GM19023 (cell line): ENCODE measurements around the gene VTI1B.
"Not testable (repeated sequence)": the region's sequence is repeated elsewhere in the genome, so short reads cannot be mapped to it uniquely, and the experiment has no call there.

Experiments used
- ATAC-seq: cut with Tn5 transposase; IDR thresholded peaks from one replicate; pipeline ENCODE4 v1.9.1; 2021; ENCODE audit warnings: mild to moderate bottlenecking, moderate library complexity; ENCODE audit not compliant: unreplicated experiment

VTI1B gene, protein sequence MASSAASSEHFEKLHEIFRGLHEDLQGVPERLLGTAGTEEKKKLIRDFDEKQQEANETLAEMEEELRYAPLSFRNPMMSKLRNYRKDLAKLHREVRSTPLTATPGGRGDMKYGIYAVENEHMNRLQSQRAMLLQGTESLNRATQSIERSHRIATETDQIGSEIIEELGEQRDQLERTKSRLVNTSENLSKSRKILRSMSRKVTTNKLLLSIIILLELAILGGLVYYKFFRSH

DNA sequence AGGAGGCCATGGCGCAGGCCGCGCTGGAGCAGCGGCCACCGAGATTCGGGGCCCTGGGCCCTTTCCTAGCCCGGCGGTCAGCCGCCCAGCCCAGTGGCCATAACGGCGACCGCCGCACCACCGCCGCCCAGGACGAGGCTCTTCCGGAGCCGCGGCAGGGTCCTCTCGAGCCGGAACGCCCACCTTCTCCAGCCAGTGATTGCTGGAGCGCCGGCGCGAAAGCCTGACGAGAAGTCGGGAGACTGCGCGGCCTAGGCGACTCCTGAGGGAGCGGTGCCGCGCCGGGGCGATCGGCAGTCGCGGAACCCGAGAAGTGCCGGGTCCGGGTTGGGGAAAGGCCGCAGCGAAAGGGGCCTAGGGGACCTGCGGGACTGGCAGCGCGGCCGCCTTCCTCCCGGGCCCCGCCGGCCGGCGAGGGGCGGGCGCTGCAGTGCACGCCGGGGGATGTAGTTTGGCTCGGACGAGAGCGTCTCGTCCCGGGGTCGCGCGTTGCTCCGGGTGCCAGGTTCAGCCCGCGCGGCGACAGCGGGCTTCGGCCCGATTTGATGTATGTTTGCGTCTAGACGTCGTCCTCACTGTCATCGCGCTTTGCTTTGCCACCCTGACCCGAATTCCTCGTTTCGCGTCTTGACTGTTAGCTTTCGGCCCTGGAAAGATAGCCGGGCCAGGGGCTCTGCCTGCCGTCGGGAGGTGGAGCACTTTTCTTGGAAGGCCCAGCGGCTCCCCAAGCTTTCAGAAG lies at the start of gene VTI1B:
VTI1B (minus strand) TSS at position 153 of the 739 bp plus-strand sequence; CDS start at position 10, 143 bp downstream.
- peak; percentile 92 for ATAC-seq

DNA sequence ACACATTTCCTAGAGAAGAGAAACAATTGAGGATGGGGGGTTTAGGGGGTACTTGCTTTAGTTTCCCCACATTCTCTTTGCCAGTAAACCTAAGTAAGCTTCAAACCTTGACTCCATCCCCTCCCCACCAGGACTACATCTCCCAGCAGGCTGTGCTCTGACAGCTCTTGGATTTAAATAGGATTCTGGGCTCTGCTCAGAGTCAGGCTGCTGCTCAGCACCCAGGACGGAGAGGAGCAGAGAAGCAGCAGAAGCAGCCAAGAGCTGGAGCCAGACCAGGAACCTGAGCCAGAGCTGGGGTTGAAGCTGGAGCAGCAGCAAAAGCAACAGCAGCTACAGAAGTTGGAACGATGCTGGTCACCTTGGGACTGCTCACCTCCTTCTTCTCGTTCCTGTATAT lies 47.9 kb upstream of the VTI1B start:
- no peak for ATAC-seq

DNA sequence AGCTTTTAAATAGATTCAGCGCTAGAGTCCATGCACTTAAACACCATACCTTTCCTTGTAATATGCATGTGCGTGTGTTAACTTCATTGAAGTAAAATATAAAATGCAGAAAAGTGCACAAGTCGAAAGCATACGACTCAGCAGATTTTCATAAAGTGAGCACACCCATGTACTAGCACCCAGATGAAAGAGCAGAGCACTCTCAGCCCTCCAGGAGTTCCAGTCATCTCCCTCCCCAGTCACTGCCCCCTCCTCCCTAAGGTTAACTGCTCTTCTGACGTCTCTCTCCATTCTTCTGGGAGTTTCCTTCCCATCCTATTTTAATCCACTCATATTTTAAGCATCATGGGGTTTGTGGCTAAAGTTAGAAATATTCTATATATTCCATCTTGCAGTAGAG lies 47.4 kb upstream of the VTI1B start:
- no peak for ATAC-seq

DNA sequence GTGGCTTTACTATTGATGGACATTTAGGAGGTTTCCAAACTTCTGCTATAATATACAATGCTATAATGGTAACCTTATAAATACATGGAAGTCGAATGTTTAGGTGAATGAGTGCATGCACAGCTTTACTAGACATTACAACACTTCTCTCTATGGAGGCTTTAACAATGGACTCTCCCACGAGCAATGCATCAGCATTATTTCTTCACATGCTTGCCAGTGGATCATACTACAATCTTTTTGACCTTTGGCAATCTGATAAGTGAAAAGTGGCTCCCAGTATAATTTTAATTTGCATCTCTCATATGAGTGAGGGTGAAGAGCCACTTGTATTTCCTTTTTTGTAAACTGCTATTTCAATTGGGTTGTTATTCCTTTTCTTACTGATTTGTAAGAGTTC lies 45.4 kb upstream of the VTI1B start:
- no peak for ATAC-seq

DNA sequence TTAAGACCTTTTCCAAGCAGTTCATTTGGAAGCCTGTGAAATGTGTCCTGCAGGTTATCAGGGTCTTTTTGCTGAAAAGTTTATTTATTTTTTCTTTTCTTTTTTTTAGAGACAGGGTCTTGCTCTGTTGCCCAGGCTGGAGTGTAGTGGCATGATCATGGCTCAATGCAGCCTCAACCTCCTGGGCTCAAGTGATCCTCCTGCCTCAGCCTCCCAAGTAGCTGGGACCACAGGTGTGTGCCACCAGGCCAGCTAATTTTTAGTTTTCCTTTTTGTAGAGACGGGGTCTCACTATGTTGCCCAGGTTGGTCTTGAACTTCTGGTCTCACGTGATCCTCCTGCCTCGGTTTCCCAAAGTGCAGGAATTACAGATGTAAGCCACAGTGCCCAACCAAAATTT lies 45.0 kb upstream of the VTI1B start:
- not testable (repeated sequence) for ATAC-seq

DNA sequence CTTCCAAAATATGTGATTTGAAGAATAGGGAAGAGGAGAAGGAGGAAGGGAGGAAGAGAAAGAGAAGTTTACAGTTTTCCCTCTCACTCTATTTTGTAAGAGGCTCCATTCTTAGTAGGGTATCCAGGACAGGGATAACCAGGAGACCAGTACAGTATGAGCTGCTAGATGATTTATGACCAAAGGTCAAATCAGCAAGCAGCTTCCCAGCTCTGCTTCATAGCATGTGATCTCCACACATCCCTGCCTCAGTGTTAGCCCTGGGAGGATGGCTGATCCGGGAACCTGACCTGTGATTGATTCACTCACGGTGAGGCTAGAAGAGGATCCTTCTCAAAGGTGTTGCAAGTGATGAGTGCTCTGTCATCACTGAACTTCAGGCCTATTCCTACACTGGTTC lies 43.8 kb upstream of the VTI1B start:
- no peak for ATAC-seq

DNA sequence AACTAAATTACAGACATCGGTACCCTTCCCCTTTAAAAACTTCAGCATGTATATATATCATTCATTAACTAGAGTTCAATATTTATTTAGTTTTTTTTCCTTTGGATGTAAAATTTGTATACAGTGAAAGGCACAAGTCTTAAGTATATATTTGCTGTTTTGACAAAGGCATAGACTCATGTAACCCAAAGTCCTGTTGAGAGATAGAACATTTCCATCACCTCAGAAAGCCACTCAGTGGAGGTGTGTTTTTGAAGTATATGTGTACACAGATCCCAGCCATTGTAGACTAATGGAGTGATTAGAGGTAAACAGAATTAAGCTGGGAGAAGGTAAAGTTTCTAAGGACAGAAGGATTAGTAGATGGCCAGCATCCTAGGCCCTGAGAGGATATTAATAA lies 42.6 kb upstream of the VTI1B start:
- ATAC-seq, result no peak

DNA sequence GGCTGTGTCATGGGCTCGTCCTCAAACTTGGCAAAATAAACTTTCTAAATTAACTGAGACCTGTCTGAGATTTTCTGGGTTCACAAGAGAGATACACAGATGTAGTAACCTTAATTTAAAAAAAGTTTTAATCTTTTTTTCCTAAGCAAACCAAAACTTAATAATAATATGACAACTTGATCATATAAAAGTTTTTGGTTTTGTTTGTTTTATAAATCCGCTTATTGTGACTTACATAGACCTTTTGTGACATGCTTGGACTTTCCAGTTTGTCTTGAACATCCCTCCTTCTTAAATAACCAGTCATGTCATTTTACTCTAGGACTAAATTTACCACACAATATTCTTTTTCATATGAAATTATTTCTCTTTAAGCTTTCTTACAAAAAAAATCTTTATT lies 35.8 kb upstream of the VTI1B start:
- ATAC-seq, result no peak

DNA sequence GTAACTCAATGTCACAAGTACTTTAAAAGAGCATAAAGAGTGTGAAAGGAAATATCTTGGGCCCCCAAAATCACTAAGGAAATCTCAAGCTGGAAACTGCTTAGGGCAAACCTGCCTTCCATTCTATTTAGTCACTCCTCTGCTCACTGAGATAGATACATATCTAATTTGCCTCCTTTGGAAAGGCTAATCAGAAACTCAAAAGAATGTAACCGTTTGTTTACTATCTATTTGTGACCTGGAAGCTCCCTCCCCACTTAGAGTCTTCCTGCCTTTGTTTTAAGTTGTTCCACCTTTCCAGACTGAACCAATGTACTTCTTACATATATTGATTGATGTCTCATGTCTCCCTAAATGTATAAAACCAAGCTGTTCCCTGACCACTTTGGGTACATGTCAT lies 35.4 kb upstream of the VTI1B start:
- not testable (repeated sequence) for ATAC-seq

DNA sequence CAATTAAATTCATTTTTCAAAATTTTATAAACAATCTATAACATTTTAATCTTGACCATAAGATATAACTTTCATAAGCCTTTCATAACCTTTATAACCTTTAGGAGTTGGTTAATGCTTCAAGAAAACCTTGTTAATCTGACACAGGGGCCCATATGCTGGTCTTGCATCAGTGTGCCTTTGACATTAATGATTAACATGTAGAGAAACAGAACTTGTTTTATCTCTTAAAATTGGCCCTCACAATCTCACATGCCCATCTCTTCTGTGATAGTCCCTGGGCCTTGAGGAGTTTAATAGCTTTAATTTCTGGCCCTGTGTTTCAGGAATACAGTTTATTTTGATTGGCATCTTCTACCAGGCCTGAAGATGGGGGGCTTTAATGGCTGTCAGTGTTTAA lies 34.9 kb upstream of the VTI1B start:
- not testable (repeated sequence) for ATAC-seq

DNA sequence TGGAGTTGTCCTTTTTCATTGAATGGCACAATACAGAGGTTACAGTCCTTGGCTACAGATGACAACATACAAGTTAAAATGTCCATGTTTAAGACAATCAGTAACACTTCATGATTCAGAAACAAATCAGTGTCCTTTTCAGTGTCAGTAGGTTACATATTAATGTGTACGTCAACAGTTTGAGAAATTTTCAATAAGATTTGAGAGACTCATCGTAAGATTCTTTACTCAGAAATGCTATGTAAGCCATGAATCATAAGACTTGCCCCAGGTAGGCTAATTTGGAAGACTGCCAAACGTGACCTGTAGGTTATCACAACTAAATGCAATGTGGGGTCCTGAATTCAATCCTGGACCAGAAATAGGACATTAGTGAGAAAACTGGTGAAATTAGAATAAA lies 30.8 kb upstream of the VTI1B start:
- no peak for ATAC-seq

DNA sequence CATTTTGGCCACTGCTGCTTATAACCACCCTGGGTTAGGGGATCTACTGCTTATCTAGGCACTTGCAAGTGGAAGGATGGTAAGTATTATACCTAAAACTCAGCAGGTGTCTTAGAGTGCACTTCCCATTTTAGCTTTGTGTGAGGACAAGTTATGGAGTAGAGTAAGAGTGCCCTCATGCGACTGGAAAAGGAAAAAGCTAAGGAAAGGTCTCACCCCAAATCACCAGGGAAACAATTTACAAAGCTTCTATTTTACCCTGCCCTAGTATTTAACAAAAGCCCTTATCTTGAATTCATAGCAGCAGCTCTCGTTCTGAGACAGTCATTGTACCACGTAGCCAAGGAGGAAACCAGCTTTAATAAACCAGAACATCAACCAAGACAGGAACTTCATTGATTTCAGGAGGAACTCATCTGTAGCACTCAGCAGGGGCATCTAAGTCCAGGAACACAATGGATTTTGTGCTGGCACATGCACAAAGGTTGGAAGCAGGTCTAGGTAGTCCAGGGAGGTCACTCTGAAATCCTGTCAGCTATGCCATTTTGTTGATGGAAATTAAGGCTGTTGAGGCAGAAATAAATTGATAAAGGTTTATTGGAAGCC lies 30.2 kb upstream of the VTI1B start:
- ATAC-seq, result no peak

DNA sequence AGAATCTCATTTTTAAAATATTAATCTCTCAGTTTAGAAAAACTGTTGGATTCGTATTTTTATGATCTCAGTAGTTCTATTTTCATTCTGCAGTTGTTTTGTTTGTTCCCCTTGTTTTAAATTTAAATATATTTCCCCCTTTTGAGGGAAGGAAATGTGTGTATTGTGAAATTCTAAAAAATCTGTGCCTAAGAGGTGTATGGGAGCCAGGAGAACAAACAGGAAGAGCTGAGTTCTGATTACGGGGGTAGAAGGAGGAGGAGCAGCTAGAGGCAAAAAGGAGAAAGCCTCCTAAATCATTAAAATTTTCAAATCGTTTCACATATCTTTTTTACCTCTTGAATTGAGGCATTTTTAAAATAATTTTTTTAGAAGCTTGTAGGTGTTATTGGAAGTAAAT lies 29.6 kb upstream of the VTI1B start:
- ATAC-seq, result no peak

DNA sequence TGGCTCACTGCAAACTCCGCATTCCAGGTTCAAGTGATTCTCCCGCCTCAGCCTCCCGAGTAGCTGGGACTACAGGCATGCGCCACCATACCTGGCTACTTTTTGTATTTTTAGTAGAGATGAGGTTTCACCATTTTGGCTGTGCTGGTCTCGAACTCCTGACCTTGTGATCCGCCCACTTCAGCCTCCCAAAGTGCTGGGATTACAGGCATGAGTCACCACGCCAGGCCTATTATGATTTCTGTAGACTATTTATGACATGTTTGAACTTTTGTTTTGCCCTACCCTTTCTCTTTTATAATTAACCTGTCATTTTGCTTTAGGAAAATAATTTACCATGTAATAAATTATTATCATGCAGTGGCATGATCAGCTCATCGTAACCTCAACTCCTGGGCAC lies 27.1 kb upstream of the VTI1B start, which contains the start of gene RDH12:
RDH12 (plus strand) TSS at position 395 of the 400 bp plus-strand sequence. CDS start 20,757 bp downstream, outside the sequence.
- ATAC-seq, result not testable (repeated sequence)

DNA sequence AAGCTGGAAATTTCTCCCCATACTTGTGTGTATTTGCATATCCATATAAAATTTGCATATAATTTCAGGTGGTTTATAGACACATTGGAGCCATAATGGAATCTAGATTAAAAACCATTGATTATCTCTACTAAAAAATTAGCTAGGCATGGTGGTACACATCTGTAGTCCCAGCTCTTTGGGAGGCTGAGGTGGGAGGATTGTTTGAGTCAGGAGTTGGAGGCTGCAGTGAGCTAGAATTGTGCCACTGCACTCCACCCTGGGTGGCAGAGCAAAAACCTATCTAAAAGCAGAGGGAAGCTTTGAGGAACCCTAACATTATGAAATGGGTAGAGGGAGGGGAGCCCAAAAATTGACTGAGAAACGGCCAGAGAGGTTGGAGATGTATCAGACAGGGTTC lies 23.7 kb upstream of the VTI1B start:
- ATAC-seq, result no peak

DNA sequence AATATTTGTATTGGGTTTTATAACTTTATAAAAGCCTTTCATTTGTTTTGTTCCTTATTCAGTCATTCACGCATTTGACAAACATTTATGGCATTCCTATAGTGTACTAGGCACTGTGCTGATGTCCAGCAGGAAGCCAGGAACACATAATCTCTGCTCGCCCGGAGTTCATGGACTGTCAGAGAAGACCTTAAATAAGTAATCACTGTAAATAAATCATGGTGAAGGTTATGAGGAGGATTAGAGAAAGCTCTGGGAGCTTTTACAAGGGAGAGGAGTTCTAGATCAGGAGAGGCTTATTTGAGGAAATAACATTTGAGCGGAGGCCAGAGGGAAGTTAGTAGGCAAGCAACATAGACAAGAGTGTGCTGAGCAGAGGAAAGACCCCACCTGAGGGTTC lies 22.6 kb upstream of the VTI1B start:
- no peak for ATAC-seq

DNA sequence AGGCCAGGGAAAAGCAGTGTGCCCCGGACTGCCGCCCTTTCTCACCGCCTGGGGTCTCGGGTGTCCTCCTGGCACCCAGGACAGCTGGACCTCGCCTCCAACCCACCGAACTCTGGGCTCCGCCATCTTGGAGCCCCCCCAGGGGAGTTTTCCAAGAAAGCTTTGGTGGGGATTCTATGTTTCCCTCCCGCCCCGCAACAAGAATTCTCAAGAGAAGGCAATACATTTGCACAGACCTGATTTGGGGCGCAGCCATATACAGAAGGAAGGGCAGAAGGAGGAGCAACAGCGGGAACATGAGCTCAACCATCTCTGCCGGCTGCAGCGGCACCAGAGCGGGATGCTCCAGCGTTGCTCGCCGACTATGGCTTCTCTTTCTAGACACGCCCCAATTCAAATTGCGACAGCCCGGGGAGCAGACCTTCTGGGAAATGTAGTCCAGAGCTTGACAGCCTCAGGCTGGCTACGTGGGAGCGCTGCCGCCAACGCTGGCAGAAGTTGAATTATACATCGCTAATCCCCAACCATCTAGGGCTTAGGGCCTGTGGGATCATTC lies 21.0 kb upstream of the VTI1B start, which contains the start of gene RDH11:
RDH11 (minus strand) TSS at position 371 of the 556 bp plus-strand sequence; CDS start at position 310, 61 bp downstream.
- ATAC-seq, result peak; percentile 84

DNA sequence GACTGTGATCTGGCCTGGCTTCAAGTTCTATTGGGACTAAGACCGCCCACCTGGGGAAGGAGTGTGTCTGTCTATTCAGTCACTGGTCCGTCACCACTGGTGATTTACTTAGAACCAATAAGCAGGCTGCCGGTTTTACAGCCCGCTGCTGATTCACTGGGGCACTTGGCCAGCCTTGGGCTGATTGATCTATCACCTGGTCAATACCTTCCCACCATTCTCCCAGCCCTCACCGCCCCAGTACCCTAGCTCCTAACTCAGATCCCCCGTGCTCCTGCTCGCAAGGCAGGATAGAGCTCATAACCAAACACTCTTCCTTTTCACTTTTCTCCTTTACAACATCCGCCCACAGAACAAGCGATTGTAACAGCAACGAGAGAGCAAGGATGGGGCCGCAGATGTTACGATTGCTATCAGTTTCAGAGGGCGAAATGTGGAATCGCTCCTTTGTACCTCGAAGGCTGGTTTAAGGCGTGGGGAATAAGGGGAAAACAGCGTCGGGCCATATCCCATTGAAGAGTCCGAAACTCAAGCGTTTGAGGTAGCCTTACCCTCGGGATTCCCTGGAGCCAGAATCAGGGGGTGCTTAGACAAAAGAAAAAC lies 20.5 kb upstream of the VTI1B start:
- peak; percentile 89 for ATAC-seq

DNA sequence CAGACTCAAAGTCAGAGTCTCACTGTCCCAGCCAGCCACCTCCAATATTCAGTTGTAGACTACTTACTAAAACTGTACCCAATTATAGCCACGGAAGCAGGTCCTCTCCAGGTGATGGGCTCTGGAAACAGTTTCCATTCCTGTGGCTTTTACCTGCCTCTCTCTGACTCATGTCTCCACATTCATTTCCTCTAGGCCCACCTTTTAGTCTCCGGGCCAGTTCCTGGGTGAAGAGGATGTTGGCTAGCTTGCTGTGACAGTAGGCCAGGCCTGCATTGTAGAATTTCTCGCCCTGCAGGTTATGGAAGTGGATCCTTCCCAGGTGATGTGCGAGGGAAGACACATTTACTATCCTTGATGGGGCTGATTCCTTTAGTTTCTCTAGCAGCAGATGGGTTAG lies 15.6 kb upstream of the VTI1B start:
- no peak for ATAC-seq

DNA sequence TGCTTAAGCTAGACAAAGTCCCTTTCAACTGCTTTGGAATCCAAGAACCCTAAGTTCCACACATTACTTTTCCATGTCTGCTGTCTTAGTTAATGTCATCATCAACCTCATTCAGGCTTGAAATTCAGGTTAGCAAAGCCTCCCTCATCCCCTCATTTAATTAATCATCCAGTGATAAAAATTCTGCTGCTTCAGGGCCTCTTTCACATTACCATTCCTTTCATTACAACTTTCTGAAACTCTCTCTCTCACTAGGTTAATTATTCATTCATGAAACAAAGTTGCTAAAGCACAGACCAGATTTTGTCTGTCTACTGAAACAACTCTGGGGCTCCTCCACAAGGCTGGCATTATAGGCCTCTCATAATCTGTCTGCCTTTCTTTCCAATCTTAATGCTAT lies 9.4 kb upstream of the VTI1B start:
- ATAC-seq, result no peak

DNA sequence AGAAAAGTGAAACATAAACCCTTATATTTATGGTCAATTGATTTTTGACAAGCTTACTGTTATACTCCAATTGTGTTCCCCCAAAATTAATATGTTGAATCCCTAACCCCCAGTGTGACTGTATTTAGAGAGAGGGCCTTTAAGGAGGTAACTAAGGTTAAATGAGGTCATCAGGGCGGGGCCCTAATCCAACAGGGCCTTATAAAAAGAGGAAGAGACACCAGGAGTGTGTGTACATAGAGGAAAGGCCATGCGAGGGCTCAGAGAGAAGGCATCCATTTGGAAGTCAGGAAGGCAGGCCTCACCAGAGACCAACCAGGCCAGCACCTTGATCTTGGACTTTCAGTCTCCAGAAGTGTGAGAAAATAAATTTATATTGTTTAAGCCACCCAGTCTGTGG lies 6.5 kb upstream of the VTI1B start:
- no peak for ATAC-seq
